IMR-90 (cell line): ENCODE data around the gene UGT2B7. TPM values are rescaled to one million over a fixed set of nuclear protein-coding genes. Genes with fewer than 3 reads are reported as not detected.

Source experiments
- ATAC-seq: fragments of 200-7000 bp; cut with Tn5 transposase; 2 replicates; pipeline ENCODE4 v1.9.1; 2020; ENCODE audit warnings: low read depth, mild to moderate bottlenecking, moderate library complexity
- BruUV-seq: library from RNA; stranded (reverse); fragments of 400-500 nt; replicated peaks from 2 replicates; lab custom pipeline; 2021; lab: Mats Ljungman, UMichigan
- CTCF ChIA-PET: fragments of 300-600 bp; formaldehyde crosslinking; extraction: SDS; loops from one replicate; lab custom pipeline; 2021; ENCODE audit warnings: antibody characterized with exemption; lab: Yijun Ruan, JAX
- POLR2A ChIA-PET: fragments of 300-600 bp; sonication (Branson Sonifier 250); formaldehyde crosslinking; loops from one replicate; lab custom pipeline; 2022; ENCODE audit warnings: antibody characterized with exemption; ENCODE audit not compliant: unreplicated experiment; lab: Charles Lee
- DNase-seq: peaks from one replicate; pipeline ENCODE4 v3.0.0; 2013
- H2AFZ ChIP-seq: replicated peaks from 2 replicates; pipeline ENCODE3; 2013; ENCODE audit warnings: low read length, mild to moderate bottlenecking; ENCODE audit not compliant: poor library complexity
- H2AK5ac ChIP-seq: 2 replicates; pipeline ENCODE4 v1.6.1; 2013; ENCODE audit warnings: low read depth, low read length, inconsistent platforms
- H2AK9ac ChIP-seq: replicated peaks from 2 replicates; pipeline ENCODE3; 2013; ENCODE audit warnings: mild to moderate bottlenecking, low read depth, low read length, moderate library complexity; ENCODE audit not compliant: poor library complexity
- H2BK120ac ChIP-seq: 2 replicates; pipeline ENCODE4 v1.6.1; 2013; ENCODE audit warnings: low read depth, low read length, inconsistent platforms
- H2BK15ac ChIP-seq: 3 replicates; pipeline ENCODE4 v1.6.1; 2013; ENCODE audit warnings: low read depth, low read length, inconsistent platforms
- H2BK20ac ChIP-seq: 2 replicates; pipeline ENCODE4 v1.6.1; 2013; ENCODE audit warnings: low read depth, mild to moderate bottlenecking, inconsistent platforms, low read length, moderate library complexity
- H2BK5ac ChIP-seq: 2 replicates; pipeline ENCODE4 v1.6.1; 2013; ENCODE audit warnings: mild to moderate bottlenecking, low read depth, low read length, inconsistent platforms; ENCODE audit not compliant: poor library complexity, severe bottlenecking
- H3K14ac ChIP-seq: replicated peaks from 2 replicates; pipeline ENCODE4 v1.6.1; 2013; ENCODE audit warnings: low read depth, low read length, inconsistent platforms
- H3K18ac ChIP-seq: 2 replicates; pipeline ENCODE4 v1.6.1; 2013; ENCODE audit warnings: low read depth, low read length, control low read depth
- H3K23ac ChIP-seq: 2 replicates; pipeline ENCODE4 v1.6.1; 2013; ENCODE audit warnings: low read depth, low read length, inconsistent platforms
- H3K27ac ChIP-seq: 2 replicates; pipeline ENCODE4 v1.5.1; 2013; ENCODE audit warnings: mild to moderate bottlenecking, control low read depth, low read length; ENCODE audit not compliant: insufficient read depth
- H3K27me3 ChIP-seq: 2 replicates; pipeline ENCODE4 v1.6.1; 2013; ENCODE audit warnings: low read length; ENCODE audit not compliant: control insufficient read depth, insufficient read depth
- H3K36me3 ChIP-seq: 2 replicates; pipeline ENCODE4 v1.6.1; 2013; ENCODE audit warnings: low read length, mixed read lengths; ENCODE audit not compliant: control insufficient read depth, insufficient read depth
- H3K4ac ChIP-seq: 2 replicates; pipeline ENCODE4 v1.6.1; 2013; ENCODE audit warnings: low read depth, low read length, inconsistent platforms
- H3K4me1 ChIP-seq: 2 replicates; pipeline ENCODE4 v1.6.1; 2013; ENCODE audit warnings: low read length, mixed read lengths; ENCODE audit not compliant: control insufficient read depth, insufficient read depth
- H3K4me2 ChIP-seq: 2 replicates; pipeline ENCODE4 v1.6.1; 2013; ENCODE audit warnings: low read depth, mild to moderate bottlenecking, control low read depth, low read length, moderate library complexity
- H3K4me3 ChIP-seq: 2 replicates; pipeline ENCODE4 v1.5.1; 2013; ENCODE audit warnings: low read depth, mild to moderate bottlenecking, control low read depth, low read length, moderate library complexity; ENCODE audit not compliant: insufficient read depth
- H3K56ac ChIP-seq: 2 replicates; pipeline ENCODE4 v1.6.1; 2013; ENCODE audit warnings: low read length, inconsistent platforms; ENCODE audit not compliant: insufficient read depth; ENCODE audit errors: extremely low read depth
- H3K79me1 ChIP-seq, 2 experiments: 2 replicates each; pipeline ENCODE4 v1.6.1; 2013; ENCODE audit warnings: low read length in 2 of 2, inconsistent platforms in 1 of 2, low read depth in 1 of 2
- H3K9ac ChIP-seq: 2 replicates; pipeline ENCODE4 v1.6.1; 2013; ENCODE audit warnings: low read depth, low read length, control low read depth
- H3K9me1 ChIP-seq: 2 replicates; pipeline ENCODE4 v1.6.1; 2013; ENCODE audit warnings: low read length, inconsistent platforms; ENCODE audit not compliant: insufficient read depth
- H3K9me3 ChIP-seq: 2 replicates; pipeline ENCODE4 v1.6.1; 2013; ENCODE audit warnings: low read length; ENCODE audit not compliant: control insufficient read depth, insufficient read depth
- H4K20me1 ChIP-seq: 2 replicates; pipeline ENCODE4 v1.6.1; 2013; ENCODE audit warnings: low read length, inconsistent platforms; ENCODE audit not compliant: insufficient read depth
- H4K5ac ChIP-seq: 2 replicates; pipeline ENCODE4 v1.6.1; 2013; ENCODE audit warnings: mild to moderate bottlenecking, low read depth, low read length, control low read depth
- H4K8ac ChIP-seq, 2 experiments: 2 replicates each; pipeline ENCODE4 v1.6.1; 2013; ENCODE audit warnings: low read depth in 2 of 2, low read length in 2 of 2, control low read depth in 1 of 2, inconsistent platforms in 1 of 2
- H4K91ac ChIP-seq: 2 replicates; pipeline ENCODE4 v1.6.1; 2013; ENCODE audit warnings: low read depth, low read length, inconsistent platforms; ENCODE audit not compliant: insufficient read depth
- BHLHE40 ChIP-seq: fragments of 150-350 bp; IDR thresholded peaks from 2 replicates; pipeline ENCODE4 v1.6.1; 2016; ENCODE audit warnings: mild to moderate bottlenecking, low read depth, low read length
- CEBPB ChIP-seq: IDR thresholded peaks from 2 replicates; pipeline ENCODE4 v1.6.1; 2012; ENCODE audit warnings: low read depth, low read length, improper control_type of control experiment
- CHD1 ChIP-seq: IDR thresholded peaks from 2 replicates; pipeline ENCODE4 v1.6.1; 2012; ENCODE audit warnings: low read depth, low read length, improper control_type of control experiment
- WGBS, 2 experiments: methylation state at CpG; one replicate each; pipeline versions ENCODE4 v1.1.5 to v1.1.7; 2013; ENCODE audit warnings: missing lambda C conversion rate in 2 of 2; ENCODE audit not compliant: insufficient read length in 1 of 2; ENCODE audit errors: extremely low coverage in 2 of 2; 5-methylcytosine and 5-hydroxymethylcytosine counted together
- dilution Hi-C: fragments of 300-500 bp; cut with HindIII; formaldehyde crosslinking; loops from one replicate; pipeline ENCODE4 v1.14.3; 2018; ENCODE audit warnings: low sequenced_read_pairs; ENCODE audit not compliant: unreplicated experiment
- in situ Hi-C: fragments of 300-500 bp; cut with MboI; formaldehyde crosslinking; loops from 3 replicates; pipeline ENCODE4 v1.14.3; 2019; ENCODE audit warnings: low sequenced_read_pairs, inconsistent platforms, mixed read lengths
- intact Hi-C: fragments of 100-400 bp; cut with micrococcal nuclease; formaldehyde crosslinking; loops from 2 replicates; pipeline ENCODE4 v1.10.0; 2022
- polyA plus RNA-seq, 3 experiments: library from polyadenylated mRNA; depleted of rRNA; stranded (reverse); fragments of >200 nt; gene quantifications; 2 replicates each; pipeline ENCODE4 v1.2.3, GENCODE V29; 2012; ENCODE audit warnings: low replicate concordance in 1 of 3
- total RNA-seq: library from RNA; depleted of rRNA; stranded (reverse); fragments of >200 nt; gene quantifications from 2 replicates; pipeline ENCODE4 v1.2.3, GENCODE V29; 2012

The UGT2B7 gene
- total and polyA plus RNA-seq, 2 of the 4 experiments (the other 2 are of a cell fraction), result 0.10 TPM; not detected in 1

DNA sequence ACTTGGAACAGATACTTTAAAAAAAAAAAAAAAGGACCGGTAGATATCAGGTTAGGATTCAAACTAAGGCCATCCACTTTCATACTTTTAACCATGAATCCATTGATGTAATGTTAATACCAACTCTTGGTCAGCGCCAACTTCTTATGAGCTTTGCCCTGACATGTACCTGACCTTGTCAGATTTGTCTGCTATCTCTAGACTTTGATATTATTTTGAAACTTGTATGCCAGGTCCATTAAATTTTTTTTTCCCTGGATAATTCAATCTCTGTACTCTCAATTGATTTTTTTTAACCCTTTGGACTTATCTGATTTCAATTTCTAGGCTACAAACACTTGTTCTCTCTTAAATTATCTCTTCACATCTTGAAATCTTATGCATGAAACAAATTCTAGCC lies 27.2 kb upstream of the UGT2B7 start:
- Histone ChIP-seq H3K4me1 (no peaks in the 10 kb centered on the region), H3K18ac (no peak overlapping the region), H3K9ac (no peak overlapping the region), H3K14ac (no peak overlapping the region), H3K9me1 (no peaks in the 10 kb centered on the region), H4K91ac (no peak overlapping the region), H3K36me3 (no peaks in the 10 kb centered on the region), H4K20me1 (no peaks in the 10 kb centered on the region), H3K27me3 (no peaks in the 10 kb centered on the region), H3K9me3 (no peaks in the 10 kb centered on the region), H3K23ac (no peak overlapping the region), H3K4ac (no peak overlapping the region), H2AFZ (no peak overlapping the region), H4K8ac (no peak overlapping the region), H4K5ac (no peak overlapping the region), H2BK20ac (no peak overlapping the region), H3K27ac (no peak overlapping the region), H2BK5ac (no peak overlapping the region), H3K56ac (no peak overlapping the region), H2AK5ac (no peak overlapping the region), H2AK9ac (no peak overlapping the region), H3K4me2 (no peak overlapping the region), H3K79me1 (no peaks in the 10 kb centered on the region), H2BK15ac (no peak overlapping the region), H2BK120ac (no peak overlapping the region), H3K4me3 (no peak overlapping the region)
- ChIA-PET CTCF (no interaction called here), POLR2A (no interaction called here)
- WGBS, 2 experiments, result no CpG with 5 or more reads among the region's 2 CpGs
- DNase-seq (no peak), ATAC-seq (no peak)
- dilution Hi-C loops (no loop called here), intact Hi-C loops (no loop called here), in situ Hi-C loops (no loop called here)
- BruUV-seq, result no TSS peak
- TF ChIP-seq BHLHE40, result no peak
- no peak for TF ChIP-seq CHD1
- no peak for TF ChIP-seq CEBPB
